HepG2 (cell line): Measurements from ENCODE around the gene AFTPH. TPM values are rescaled to one million over a fixed set of nuclear protein-coding genes. Genes with fewer than 3 reads are reported as not detected.

ENCODE experiments used
- ATAC-seq: fragments of 200-7000 bp; cut with Tn5 transposase; 3 replicates; pipeline ENCODE4 v1.9.1; 2020; ENCODE audit warnings: mild to moderate bottlenecking, moderate library complexity
- BruUV-seq: library from RNA; stranded (reverse); fragments of 400-500 nt; replicated peaks from 2 replicates; lab custom pipeline; 2021; lab: Mats Ljungman, UMichigan
- CTCF ChIA-PET: fragments of 300-600 bp; formaldehyde crosslinking; extraction: SDS; loops from one replicate; lab custom pipeline; 2021; ENCODE audit warnings: low total read pairs, inconsistent platforms, low intra/inter-chr PET ratio; lab: Yijun Ruan, JAX
- POLR2A ChIA-PET: fragments of 350-600 bp; sonication (Branson Sonifier 250); formaldehyde crosslinking; loops from one replicate; lab custom pipeline; 2020; ENCODE audit warnings: antibody characterized with exemption, inconsistent platforms; lab: Yijun Ruan, JAX
- DNase-seq: peaks from one replicate; pipeline ENCODE4 v3.0.0-alpha.2; 2015; ENCODE audit warnings: low spot score
- FAIRE-seq: peaks from 3 replicates; lab custom pipeline; 2011; peaks lifted over from hg19 to GRCh38; lab: Jason Lieb, UNC
- H2AFZ ChIP-seq: one replicate; pipeline ENCODE4 v1.6.1; 2011; ENCODE audit warnings: low read length, inconsistent platforms
- H3K27ac ChIP-seq: fragments of 300-600 bp; 3 replicates; pipeline ENCODE4 v1.8.0; 2011; ENCODE audit warnings: mixed run types, mild to moderate bottlenecking, mixed read lengths, low read length, inconsistent platforms; ENCODE audit not compliant: insufficient read depth; ENCODE audit errors: extremely low read length
- H3K27me3 ChIP-seq, 2 experiments: fragments of 200-600 bp in 1 of 2; 2 replicates in 1 of 2; 3 replicates in 1 of 2; pipeline versions ENCODE4 v1.6.0 to v1.8.0; 2011; ENCODE audit warnings: low read length in 2 of 2, mild to moderate bottlenecking in 2 of 2, moderate library complexity in 2 of 2, inconsistent platforms in 1 of 2; ENCODE audit not compliant: insufficient read depth in 2 of 2, control insufficient read depth in 1 of 2
- H3K36me3 ChIP-seq, 2 experiments: fragments of 200-600 bp in 1 of 2; replicated peaks in 1 of 2; 2 replicates in 1 of 2; 3 replicates in 1 of 2; pipeline versions ENCODE4 v1.5.1 to v1.8.0; 2011; ENCODE audit warnings: low read length in 2 of 2, inconsistent platforms in 1 of 2; ENCODE audit not compliant: insufficient read depth in 2 of 2, control insufficient read depth in 1 of 2
- H3K4me1 ChIP-seq: 2 replicates; pipeline ENCODE4 v1.5.1; 2012; ENCODE audit warnings: low read length, inconsistent platforms; ENCODE audit not compliant: insufficient read depth
- H3K4me2 ChIP-seq: 2 replicates; pipeline ENCODE4 v1.6.0; 2011; ENCODE audit warnings: low read depth, low read length, inconsistent platforms
- H3K4me3 ChIP-seq, 3 experiments: fragments of 200-600 bp in 1 of 3; sonication (generic), shearing (Covaris generic) in 1 of 3; replicated peaks in 1 of 3; 2 replicates each; pipeline ENCODE4 v1.5.1; 2011 to 2016; ENCODE audit warnings: low read length in 3 of 3, inconsistent platforms in 2 of 3, low read depth in 2 of 3, mild to moderate bottlenecking in 2 of 3, control low read depth in 1 of 3, mixed read lengths in 1 of 3; ENCODE audit not compliant: insufficient read depth in 1 of 3
- H3K79me2 ChIP-seq: one replicate; pipeline ENCODE4 v1.6.1; 2011; ENCODE audit warnings: low read length, inconsistent platforms; ENCODE audit not compliant: insufficient read depth
- H3K9ac ChIP-seq: 2 replicates; pipeline ENCODE4 v1.6.0; 2011; ENCODE audit warnings: mild to moderate bottlenecking, low read depth, low read length, inconsistent platforms; ENCODE audit not compliant: insufficient read depth
- H3K9me3 ChIP-seq: 2 replicates; pipeline ENCODE4 v1.5.1; 2012; ENCODE audit warnings: mild to moderate bottlenecking, low read length
- H4K20me1 ChIP-seq: 2 replicates; pipeline ENCODE4 v1.6.0; 2011; ENCODE audit warnings: inconsistent platforms, mild to moderate bottlenecking, low read length, moderate library complexity; ENCODE audit not compliant: insufficient read depth
- CREB3 ChIP-seq: sonication (generic); formaldehyde crosslinking; IDR thresholded peaks from 2 replicates; pipeline ENCODE4 v1.5.0; 2020; ENCODE audit warnings: missing genetic modification reagents
- DMAP1 ChIP-seq: IDR thresholded peaks from 2 replicates; pipeline ENCODE4 v1.6.1; 2016
- HNRNPLL ChIP-seq: fragments of 200-400 bp; formaldehyde crosslinking; IDR thresholded peaks from 2 replicates; pipeline ENCODE4 v1.6.1; 2017; ENCODE audit warnings: mild to moderate bottlenecking, low read depth, low read length; ENCODE audit not compliant: poor library complexity, severe bottlenecking
- MEIS1 ChIP-seq: sonication (generic); formaldehyde crosslinking; IDR thresholded peaks from 2 replicates; pipeline ENCODE4 v1.9.0; 2021; ENCODE audit warnings: mild to moderate bottlenecking, missing genetic modification reagents, moderate library complexity, borderline replicate concordance
- MZF1 ChIP-seq: sonication (generic); formaldehyde crosslinking; IDR thresholded peaks from 2 replicates; pipeline ENCODE4 v1.8.1; 2023; ENCODE audit warnings: mild to moderate bottlenecking, missing genetic modification reagents, borderline replicate concordance
- PATZ1 ChIP-seq: sonication (generic); formaldehyde crosslinking; IDR thresholded peaks from 2 replicates; pipeline ENCODE4 v1.4.0; 2020; ENCODE audit warnings: missing genetic modification reagents
- RFX3 ChIP-seq: IDR thresholded peaks from 2 replicates; pipeline ENCODE4 v1.6.1; 2016; ENCODE audit warnings: missing biosample characterization, missing genetic modification reagents
- SKI ChIP-seq: fragments of 450-650 bp; IDR thresholded peaks from one replicate; pipeline ENCODE4 v1.6.1; 2018; ENCODE audit warnings: mild to moderate bottlenecking; ENCODE audit not compliant: partially characterized antibody
- SOX6 ChIP-seq, 2 experiments: fragments of 450-650 bp in 1 of 2; sonication (generic) in 1 of 2; formaldehyde crosslinking in 1 of 2; IDR thresholded peaks; 2 replicates each; pipeline versions ENCODE4 v1.4.0 to v1.6.1; 2017 to 2020; ENCODE audit warnings: antibody characterized with exemption in 1 of 2, mild to moderate bottlenecking in 1 of 2, missing genetic modification reagents in 1 of 2
- SP2 ChIP-seq: sonication (generic); formaldehyde crosslinking; IDR thresholded peaks from 2 replicates; pipeline ENCODE4 v1.5.1; 2020; ENCODE audit warnings: mild to moderate bottlenecking, missing genetic modification reagents
- TBX2 ChIP-seq: sonication (generic); formaldehyde crosslinking; IDR thresholded peaks from 2 replicates; pipeline ENCODE4 v1.5.0; 2020; ENCODE audit warnings: missing genetic modification reagents, mild to moderate bottlenecking, borderline replicate concordance
- TIGD3 ChIP-seq: sonication (generic); formaldehyde crosslinking; IDR thresholded peaks from 2 replicates; pipeline ENCODE4 v1.5.1; 2020; ENCODE audit warnings: mild to moderate bottlenecking, missing genetic modification reagents, borderline replicate concordance
- UBTF ChIP-seq: sonication (generic); formaldehyde crosslinking; IDR thresholded peaks from 2 replicates; pipeline ENCODE4 v1.4.0; 2020; ENCODE audit warnings: mild to moderate bottlenecking, missing genetic modification reagents
- ZFP36 ChIP-seq: fragments of 150-350 bp; IDR thresholded peaks from 2 replicates; pipeline ENCODE4 v1.6.1; 2018; ENCODE audit warnings: borderline replicate concordance, low read length, low read depth; ENCODE audit not compliant: partially characterized antibody
- ZNF432 ChIP-seq: sonication (generic); formaldehyde crosslinking; IDR thresholded peaks from 2 replicates; pipeline ENCODE4 v1.5.0; 2020; ENCODE audit warnings: missing genetic modification reagents, mild to moderate bottlenecking, borderline replicate concordance
- ZNF569 ChIP-seq: sonication (generic); formaldehyde crosslinking; IDR thresholded peaks from 2 replicates; pipeline ENCODE4 v1.5.0; 2020; ENCODE audit warnings: mild to moderate bottlenecking, missing genetic modification reagents, moderate library complexity, borderline replicate concordance
- ZNF839 ChIP-seq: sonication (generic); formaldehyde crosslinking; IDR thresholded peaks from 2 replicates; pipeline ENCODE4 v1.4.0; 2020; ENCODE audit warnings: missing genetic modification reagents, mild to moderate bottlenecking, borderline replicate concordance
- whole genome bisulfite sequencing: methylation state at CpG from one replicate; pipeline ENCODE4 v1.1.6; 2017; ENCODE audit warnings: low lambda C conversion rate; 5-methylcytosine and 5-hydroxymethylcytosine counted together
- in situ Hi-C: cut with HindIII; loops from 2 replicates; pipeline ENCODE4 v1.10.0; 2017; ENCODE audit warnings: low pct_unique_long_range_greater_than_20kb; ENCODE audit not compliant: extremely low pct_ligation_motif_present
- intact Hi-C: fragments of 100-400 bp; cut with micrococcal nuclease; formaldehyde crosslinking; loops from one replicate; pipeline ENCODE4 v1.10.0; 2022; ENCODE audit not compliant: unreplicated experiment
- polyA plus RNA-seq, 8 experiments: library from polyadenylated mRNA; depleted of rRNA in 3 of 8; stranded (reverse) in 7 of 8; unstranded in 1 of 8; fragments of >200 nt; fragmentation: Illumina TruSeq in 4 of 8; extraction: Trizol in 4 of 8; gene quantifications; 2 replicates each; pipeline versions ENCODE4 v1.2.1 to v1.2.3, GENCODE V29; 2011 to 2016; ENCODE audit warnings: low read depth in 4 of 8, missing spikeins in 1 of 8, mixed read lengths in 1 of 8; ENCODE audit not compliant: insufficient read depth in 1 of 8
- total RNA-seq, 5 experiments: library from RNA; depleted of rRNA; stranded (reverse); fragments of >200 nt; fragmentation: Illumina TruSeq; extraction: Trizol; gene quantifications; 2 replicates each; pipeline ENCODE4 v1.2.3, GENCODE V29; 2016; ENCODE audit warnings: low read depth in 1 of 5

Gene AFTPH
- total and polyA plus RNA-seq, 2 of the 13 experiments (the other 11 are each of a cell fraction or from before 2014, with no cell fraction given), result 27.5 to 36.8 TPM

GRCh38 chr2:64581777-64582539, 57.8 kb downstream of the AFTPH start:
- intact Hi-C loops (no loop called here), in situ Hi-C loops (no loop called here)
- no peaks in the 10 kb centered on the region for H3K27me3 ChIP-seq
- no peak overlapping the region for H2AFZ ChIP-seq
- no peak overlapping the region for H3K4me3 ChIP-seq
- peaks cover 17 to 30% of the 10 kb centered on the region in 2 experiments for H3K36me3 ChIP-seq
- TF ChIP-seq SKI (no peak), MZF1 (CRISPR knock-in tag) (no peak), ZNF839 (CRISPR knock-in tag) (no peak), RFX3 (CRISPR knock-in tag) (no peak), UBTF (CRISPR knock-in tag) (no peak), DMAP1 (no peak), CREB3 (CRISPR knock-in tag) (no peak), ZNF432 (CRISPR knock-in tag) (no peak), HNRNPLL (no peak), ZFP36 (no peak), ZNF569 (no peak), SOX6 (IDR thresholded peaks at IDR 0.05) (no peak), SOX6 (CRISPR knock-in tag; IDR thresholded peaks at IDR 0.05) (no peak), PATZ1 (CRISPR knock-in tag) (no peak), TIGD3 (CRISPR knock-in tag) (no peak), SP2 (CRISPR knock-in tag) (no peak), TBX2 (CRISPR knock-in tag) (no peak), MEIS1 (CRISPR knock-in tag) (no peak)
- POLR2A ChIA-PET, result no interaction called here
- no peak for ATAC-seq
- DNase-seq, result no peak
- CTCF ChIA-PET, result no interaction called here
- no TSS peak for BruUV-seq
- no peak overlapping the region for H3K9ac ChIP-seq
- H4K20me1 ChIP-seq, result no peaks in the 10 kb centered on the region
- no peak overlapping the region for H3K27ac ChIP-seq
- 96% methylated on average over 1 of the region's 1 CpG for WGBS
- H3K79me2 ChIP-seq, result no peaks in the 10 kb centered on the region
- H3K4me2 ChIP-seq, result no peak overlapping the region
- FAIRE-seq, result no peak
- H3K4me1 ChIP-seq, result no peaks in the 10 kb centered on the region
- no peaks in the 10 kb centered on the region for H3K9me3 ChIP-seq
